ENCODE results near the gene SLC39A11. TPM values are rescaled to one million over a fixed set of nuclear protein-coding genes. Genes with fewer than 3 reads are reported as not detected.
"Not testable (repeated sequence)": the region's sequence is repeated elsewhere in the genome, so short reads cannot be mapped to it uniquely, and the experiment has no call there.

SLC39A11 gene
- total RNA-seq, 1 donor from 2014 or later: 21.5 TPM

DNA sequence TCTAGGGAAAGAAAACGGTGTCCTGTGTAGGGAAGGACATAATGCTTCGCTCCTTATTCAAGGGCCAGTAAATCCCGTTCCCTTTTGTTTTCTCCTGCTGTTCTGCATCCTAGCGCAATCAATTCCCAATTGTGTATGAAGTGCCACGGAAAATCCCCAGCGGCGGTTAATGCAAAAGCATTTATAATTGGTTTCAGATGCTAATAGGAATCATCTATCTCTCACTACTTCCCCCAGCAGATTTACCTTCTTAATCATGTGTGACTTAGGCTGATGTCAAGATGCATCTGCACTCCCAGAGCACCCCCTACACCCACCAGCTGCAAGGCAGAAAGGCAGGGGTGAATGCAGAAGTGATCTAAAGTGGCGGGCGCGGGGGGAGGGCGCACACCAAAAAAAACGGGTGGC is 39.6 kb upstream of the SLC39A11 start:
- no peak overlapping the region for H3K27ac ChIP-seq (ENCODE audit: low read depth, low read length)
- TF ChIP-seq, protein P1, sequence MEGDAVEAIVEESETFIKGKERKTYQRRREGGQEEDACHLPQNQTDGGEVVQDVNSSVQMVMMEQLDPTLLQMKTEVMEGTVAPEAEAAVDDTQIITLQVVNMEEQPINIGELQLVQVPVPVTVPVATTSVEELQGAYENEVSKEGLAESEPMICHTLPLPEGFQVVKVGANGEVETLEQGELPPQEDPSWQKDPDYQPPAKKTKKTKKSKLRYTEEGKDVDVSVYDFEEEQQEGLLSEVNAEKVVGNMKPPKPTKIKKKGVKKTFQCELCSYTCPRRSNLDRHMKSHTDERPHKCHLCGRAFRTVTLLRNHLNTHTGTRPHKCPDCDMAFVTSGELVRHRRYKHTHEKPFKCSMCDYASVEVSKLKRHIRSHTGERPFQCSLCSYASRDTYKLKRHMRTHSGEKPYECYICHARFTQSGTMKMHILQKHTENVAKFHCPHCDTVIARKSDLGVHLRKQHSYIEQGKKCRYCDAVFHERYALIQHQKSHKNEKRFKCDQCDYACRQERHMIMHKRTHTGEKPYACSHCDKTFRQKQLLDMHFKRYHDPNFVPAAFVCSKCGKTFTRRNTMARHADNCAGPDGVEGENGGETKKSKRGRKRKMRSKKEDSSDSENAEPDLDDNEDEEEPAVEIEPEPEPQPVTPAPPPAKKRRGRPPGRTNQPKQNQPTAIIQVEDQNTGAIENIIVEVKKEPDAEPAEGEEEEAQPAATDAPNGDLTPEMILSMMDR (IDR thresholded peaks at IDR 0.05; ENCODE audit: insufficient read depth, low read depth, low read length): no peak
- TF ChIP-seq EZH2 (IDR thresholded peaks at IDR 0.05; ENCODE audit: insufficient read depth, low read length): no peak
- H3K79me2 ChIP-seq (ENCODE audit: insufficient read depth, low read length): no peaks in the 10 kb centered on the region
- no peaks in the 10 kb centered on the region for H3K9me3 ChIP-seq (ENCODE audit: insufficient read depth, low read depth, low read length)
- H3K36me3 ChIP-seq (ENCODE audit: insufficient read depth, low read length): no peaks in the 10 kb centered on the region
- H3K27me3 ChIP-seq (ENCODE audit: insufficient read depth, low read length): no peaks in the 10 kb centered on the region
- no peak for FAIRE-seq
- no peak overlapping the region for H3K4me2 ChIP-seq (ENCODE audit: low read length)
- Mint-ChIP-seq H3K27ac (ENCODE audit: unreplicated experiment) (no peak overlapping the region), H3K36me3 (ENCODE audit: low read depth, unreplicated experiment) (no peaks in the 10 kb centered on the region), H3K4me1 (ENCODE audit: low read depth, unreplicated experiment) (peaks cover 3% of the 10 kb centered on the region), H3K9me3 (ENCODE audit: unreplicated experiment) (peaks cover 2% of the 10 kb centered on the region), H3K27me3 (ENCODE audit: low read depth, unreplicated experiment) (no peaks in the 10 kb centered on the region), H3K4me3 (ENCODE audit: unreplicated experiment) (no peak overlapping the region)
- DNase-seq (ENCODE audit: low read depth): no peak
- H4K20me1 ChIP-seq (ENCODE audit: insufficient read depth, low read length): no peaks in the 10 kb centered on the region
- H3K4me3 ChIP-seq (ENCODE audit: insufficient read depth, low read depth, low read length): no peak overlapping the region
- H3K4me1 ChIP-seq (ENCODE audit: insufficient read depth, low read length): no peaks in the 10 kb centered on the region
- no peak overlapping the region for H2AFZ ChIP-seq (ENCODE audit: low read depth, low read length)
- no peak overlapping the region for H3K9ac ChIP-seq (ENCODE audit: low read length)

DNA sequence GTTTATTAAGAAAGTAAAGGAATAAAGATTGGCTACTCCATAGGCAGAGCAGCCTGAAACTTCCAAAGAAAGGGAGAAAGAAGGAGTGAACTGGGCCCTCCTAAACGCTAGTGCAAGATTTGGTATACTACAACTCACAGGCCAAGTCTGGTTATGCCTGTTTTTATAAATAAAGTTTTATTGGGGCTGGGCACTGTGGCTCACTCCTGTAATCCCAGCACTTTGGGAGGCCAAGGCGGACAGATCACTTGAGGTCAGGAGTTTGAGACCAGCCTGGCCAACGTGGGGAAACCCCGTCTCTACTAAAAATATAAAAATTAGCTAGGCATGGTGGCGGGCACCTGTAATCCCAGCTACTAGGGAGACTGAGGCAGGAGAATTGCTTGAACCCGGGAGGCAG is 39.0 kb upstream of the SLC39A11 start:
- DNase-seq (ENCODE audit: low read depth); FAIRE-seq; H3K79me2 ChIP-seq (ENCODE audit: insufficient read depth, low read length); H3K4me2 ChIP-seq (ENCODE audit: low read length); H3K4me1 Mint-ChIP-seq (ENCODE audit: low read depth, unreplicated experiment); H3K4me1 ChIP-seq (ENCODE audit: insufficient read depth, low read length); H4K20me1 ChIP-seq (ENCODE audit: insufficient read depth, low read length); H3K27ac ChIP-seq (ENCODE audit: low read depth, low read length); H2AFZ ChIP-seq (ENCODE audit: low read depth, low read length); H3K27me3 ChIP-seq (ENCODE audit: insufficient read depth, low read length); H3K9ac ChIP-seq (ENCODE audit: low read length); H3K36me3 Mint-ChIP-seq (ENCODE audit: low read depth, unreplicated experiment); H3K27me3 Mint-ChIP-seq (ENCODE audit: low read depth, unreplicated experiment); H3K9me3 Mint-ChIP-seq (ENCODE audit: unreplicated experiment); H3K4me3 ChIP-seq (ENCODE audit: insufficient read depth, low read depth, low read length); H3K9me3 ChIP-seq (ENCODE audit: insufficient read depth, low read depth, low read length); H3K36me3 ChIP-seq (ENCODE audit: insufficient read depth, low read length); H3K27ac Mint-ChIP-seq (ENCODE audit: unreplicated experiment); H3K4me3 Mint-ChIP-seq (ENCODE audit: unreplicated experiment): not testable (repeated sequence)

DNA sequence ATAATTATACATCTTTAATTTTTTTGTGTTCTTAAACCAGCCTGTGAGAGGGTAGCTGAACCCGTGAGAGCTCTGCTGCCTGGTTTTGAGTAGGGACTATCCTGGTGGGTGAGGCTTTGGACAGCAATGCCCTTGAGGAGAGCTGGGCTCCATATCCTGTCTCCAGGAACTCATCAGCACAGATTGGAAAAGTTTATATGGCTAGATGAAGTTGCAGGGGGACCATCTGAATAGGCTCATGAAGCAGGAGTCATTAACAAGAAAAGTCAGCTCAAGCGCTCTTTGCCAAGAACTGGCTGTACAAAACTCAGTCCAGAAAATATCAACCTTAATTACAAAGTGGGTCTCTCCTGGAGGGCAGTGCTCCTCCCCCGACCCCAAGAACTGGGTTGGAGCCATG is 38.5 kb upstream of the SLC39A11 start:
- Histone ChIP-seq H3K4me3 (ENCODE audit: insufficient read depth, low read depth, low read length) (no peak overlapping the region), H3K79me2 (ENCODE audit: insufficient read depth, low read length) (no peaks in the 10 kb centered on the region), H3K27ac (ENCODE audit: low read depth, low read length) (no peak overlapping the region), H3K9me3 (ENCODE audit: insufficient read depth, low read depth, low read length) (no peaks in the 10 kb centered on the region), H3K36me3 (ENCODE audit: insufficient read depth, low read length) (no peaks in the 10 kb centered on the region), H2AFZ (ENCODE audit: low read depth, low read length) (no peak overlapping the region), H3K4me1 (ENCODE audit: insufficient read depth, low read length) (no peaks in the 10 kb centered on the region), H3K4me2 (ENCODE audit: low read length) (no peak overlapping the region), H3K9ac (ENCODE audit: low read length) (no peak overlapping the region), H3K27me3 (ENCODE audit: insufficient read depth, low read length) (no peaks in the 10 kb centered on the region), H4K20me1 (ENCODE audit: insufficient read depth, low read length) (no peaks in the 10 kb centered on the region)
- no peak for FAIRE-seq
- Mint-ChIP-seq H3K36me3 (ENCODE audit: low read depth, unreplicated experiment) (no peaks in the 10 kb centered on the region), H3K4me1 (ENCODE audit: low read depth, unreplicated experiment) (peaks cover 5% of the 10 kb centered on the region), H3K27me3 (ENCODE audit: low read depth, unreplicated experiment) (no peaks in the 10 kb centered on the region), H3K4me3 (ENCODE audit: unreplicated experiment) (no peak overlapping the region), H3K9me3 (ENCODE audit: unreplicated experiment) (peaks cover 2% of the 10 kb centered on the region), H3K27ac (ENCODE audit: unreplicated experiment) (no peak overlapping the region)
- no peak for DNase-seq (ENCODE audit: low read depth)
- TF ChIP-seq, protein P1 (IDR thresholded peaks at IDR 0.05; ENCODE audit: insufficient read depth, low read depth, low read length): no peak
- TF ChIP-seq EZH2 (IDR thresholded peaks at IDR 0.05; ENCODE audit: insufficient read depth, low read length): no peak

All from astrocyte (in vitro differentiated cells and primary cell).